ENCODE measurements around the gene NAAA.
"Not testable (repeated sequence)": the region's sequence is repeated elsewhere in the genome, so short reads cannot be mapped to it uniquely, and the experiment has no call there.

Gene NAAA

DNA sequence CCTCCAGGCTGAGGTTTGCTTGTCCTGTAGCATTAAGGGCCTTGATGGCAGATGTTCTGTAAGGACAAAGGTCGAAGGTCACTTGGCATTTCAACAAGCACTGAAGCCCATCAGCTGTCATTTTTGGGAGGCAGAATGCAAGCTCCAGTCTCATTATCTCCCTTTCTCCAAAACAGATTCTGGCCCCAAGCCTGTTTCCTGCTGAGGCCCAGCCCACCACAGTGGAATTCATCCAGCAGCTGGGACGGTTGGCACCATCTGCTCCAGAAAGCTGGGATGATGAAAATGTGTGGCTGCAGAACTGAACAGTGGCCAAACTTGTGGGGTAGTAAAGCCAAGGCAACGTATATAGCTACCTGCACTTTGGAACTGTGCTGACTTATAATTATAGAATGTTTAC lies 20.9 kb downstream of the NAAA start:
- no peak for DNase-seq (ENCODE audit: low read depth, low spot score)

DNA sequence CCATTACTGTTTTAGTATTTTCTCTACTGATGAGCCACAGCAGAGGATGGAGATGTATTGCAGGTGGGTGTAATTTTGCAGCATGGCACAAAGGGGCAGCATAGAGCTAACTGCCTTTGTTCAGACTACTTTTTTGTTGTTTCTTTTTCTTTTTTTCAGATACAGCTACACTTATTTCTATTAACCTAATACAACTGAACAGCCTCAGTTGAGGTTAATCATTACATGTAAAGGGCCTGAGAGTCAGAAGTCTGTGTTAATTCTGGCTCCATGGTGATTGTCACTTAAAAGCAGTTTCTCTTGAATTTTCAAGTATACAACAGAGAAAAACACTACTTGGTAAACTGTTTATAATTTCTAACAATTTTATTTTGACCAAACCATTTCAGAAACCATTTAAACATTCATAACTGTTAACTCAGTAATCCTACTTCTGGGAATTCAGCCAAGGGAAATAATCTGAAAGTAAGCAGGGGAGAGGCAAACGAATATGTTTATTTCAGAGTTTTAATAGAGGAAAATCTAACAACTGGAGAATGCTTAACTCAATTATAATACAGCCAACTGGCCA lies 24.6 kb downstream of the NAAA start:
- no peak for DNase-seq (ENCODE audit: low read depth, low spot score)

DNA sequence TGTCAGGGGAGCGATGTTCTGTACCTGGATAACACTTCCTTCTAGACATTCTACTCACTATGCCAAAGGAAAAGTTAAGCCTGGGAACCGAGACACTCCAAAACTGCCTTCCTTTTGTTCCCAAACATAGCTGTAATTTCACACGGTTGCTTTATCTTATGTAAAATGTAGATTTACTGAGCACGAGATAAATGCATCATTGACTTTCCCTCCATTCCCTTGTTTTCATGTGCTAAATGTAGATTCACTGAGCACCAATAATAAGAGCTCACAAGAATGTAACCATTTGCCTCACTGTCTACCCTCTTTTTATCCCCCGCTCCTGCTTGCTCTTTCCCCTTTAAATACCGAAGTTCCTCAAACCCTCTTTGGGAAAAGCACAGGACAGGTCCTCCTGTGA lies 27.8 kb downstream of the NAAA start:
- DNase-seq (ENCODE audit: low read depth, low spot score) = no peak

DNA sequence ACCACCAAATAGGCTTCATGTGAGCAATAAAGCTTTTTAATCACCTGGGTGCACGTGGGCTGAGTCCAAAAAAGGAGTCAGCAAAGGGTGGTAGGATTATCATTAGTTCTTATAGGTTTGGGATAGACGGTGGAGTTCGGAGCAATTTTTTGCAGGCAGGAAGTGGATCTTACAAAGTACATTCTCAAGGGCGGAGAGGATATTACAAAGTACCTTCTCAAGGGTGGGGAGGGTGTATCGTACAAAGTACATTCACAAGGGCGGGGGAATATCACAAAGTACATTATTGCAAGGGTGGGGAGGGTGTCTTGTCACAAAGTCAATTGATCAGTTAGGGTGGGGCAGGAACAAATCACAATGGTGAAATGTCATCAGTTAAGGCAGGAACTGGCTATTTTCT lies 30.0 kb downstream of the NAAA start:
- not testable (repeated sequence) for DNase-seq (ENCODE audit: low read depth, low spot score)

DNA sequence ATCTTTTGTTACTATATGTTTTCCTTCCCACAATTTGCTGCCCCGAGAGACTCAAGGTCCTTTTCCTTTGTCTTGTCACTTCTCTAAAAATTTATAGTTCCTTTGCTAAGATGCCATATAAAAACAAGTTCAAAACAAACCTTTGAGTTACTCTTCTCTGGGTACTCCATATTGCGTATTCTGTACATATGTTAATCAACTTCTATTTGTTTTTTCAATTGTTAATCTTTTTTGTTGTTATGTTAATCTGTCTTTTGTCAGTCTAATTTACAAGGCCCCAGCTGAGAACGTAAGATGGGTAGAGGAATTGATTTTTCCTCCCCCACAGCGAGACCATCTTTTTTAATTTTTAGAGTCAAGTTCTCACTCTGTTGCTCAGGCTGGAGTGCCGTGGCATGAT lies 31.4 kb downstream of the NAAA start:
- DNase-seq (ENCODE audit: low read depth, low spot score) = no peak

DNA sequence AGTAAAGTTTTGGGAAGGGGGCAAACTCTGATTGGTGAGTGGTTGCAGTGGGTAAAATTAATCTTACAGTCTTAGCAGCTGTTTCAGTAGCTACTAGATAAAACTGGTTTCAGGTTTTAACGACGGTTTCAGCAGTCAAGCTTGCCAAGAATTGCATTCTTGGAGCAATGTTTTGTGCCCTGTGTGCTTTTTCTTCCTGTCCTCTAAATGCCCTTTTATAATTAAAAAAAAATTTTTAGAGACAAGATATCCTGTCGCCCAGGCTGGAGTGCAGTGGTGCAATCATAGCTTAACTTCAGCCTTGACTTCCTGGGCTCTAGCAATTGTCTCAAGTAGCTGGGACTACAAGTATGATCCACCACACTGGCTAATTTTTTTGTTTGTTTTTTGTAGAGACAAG lies 32.3 kb downstream of the NAAA start:
- no peak for DNase-seq (ENCODE audit: low read depth, low spot score)

DNA sequence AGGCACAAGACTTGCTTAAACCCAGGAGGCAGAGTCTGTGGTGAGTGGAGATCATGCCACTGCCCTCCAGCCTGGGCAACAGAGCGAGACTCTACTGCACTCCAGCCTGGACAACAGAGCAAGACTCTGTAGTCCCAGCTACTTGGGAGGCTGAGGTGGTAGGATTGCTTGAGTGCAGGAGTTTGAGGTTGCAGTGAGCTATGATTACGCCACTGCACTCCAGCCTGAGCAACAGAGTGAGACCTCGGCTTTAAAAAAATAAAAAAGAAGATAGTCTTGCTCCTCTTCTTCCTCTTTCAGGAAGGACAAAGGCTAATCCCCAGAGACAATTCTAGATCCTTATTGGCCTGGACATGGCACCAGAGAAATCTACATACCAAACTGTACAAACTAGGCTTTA lies 32.8 kb downstream of the NAAA start:
- no peak for DNase-seq (ENCODE audit: low read depth, low spot score)

DNA sequence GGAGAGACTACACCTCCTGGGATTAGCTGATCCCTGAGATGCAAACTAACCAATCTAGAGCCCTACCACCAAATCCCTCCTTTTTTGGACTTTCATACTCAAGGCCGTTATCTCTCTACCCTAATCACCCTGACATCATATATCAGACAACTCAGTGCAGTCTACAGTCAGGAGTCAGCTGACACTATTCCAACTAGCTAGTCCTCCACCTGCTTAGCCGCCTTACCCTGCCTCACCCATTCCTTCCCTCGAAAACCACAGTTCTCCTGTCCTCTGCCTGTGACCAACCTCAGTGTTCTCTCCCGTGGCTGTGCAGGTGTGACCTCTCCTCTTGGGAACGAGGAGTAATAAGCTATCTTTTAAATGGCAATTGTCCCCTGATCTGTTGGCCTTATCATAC lies 36.7 kb downstream of the NAAA start:
- no peak for DNase-seq (ENCODE audit: low read depth, low spot score)

DNA sequence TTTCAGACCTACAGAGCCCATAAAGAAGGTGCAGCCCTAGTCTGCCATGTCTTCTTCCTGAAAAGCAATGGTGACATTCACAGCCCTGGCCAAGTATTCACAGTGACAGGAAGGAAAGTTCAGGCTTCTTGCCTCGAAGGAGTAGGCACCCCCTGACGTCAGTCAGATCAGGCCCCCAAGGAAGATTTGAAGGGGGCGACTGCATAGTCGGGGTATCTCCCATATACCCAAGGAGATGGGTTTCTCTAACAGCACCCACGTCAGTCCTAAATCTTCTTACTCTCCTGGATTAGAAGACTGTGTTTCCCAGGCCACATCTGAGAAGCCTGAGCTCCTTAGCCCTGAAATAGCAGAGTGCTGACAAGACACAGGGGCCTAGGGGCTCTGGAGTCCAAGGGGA lies 38.5 kb downstream of the NAAA start, which contains the start of gene PPEF2:
Gene PPEF2 (minus strand): TSS at position 101 of the 400 bp plus-strand sequence. CDS start 6,127 bp downstream, outside the sequence.
- DNase-seq (ENCODE audit: low read depth, low spot score) = no peak

DNA sequence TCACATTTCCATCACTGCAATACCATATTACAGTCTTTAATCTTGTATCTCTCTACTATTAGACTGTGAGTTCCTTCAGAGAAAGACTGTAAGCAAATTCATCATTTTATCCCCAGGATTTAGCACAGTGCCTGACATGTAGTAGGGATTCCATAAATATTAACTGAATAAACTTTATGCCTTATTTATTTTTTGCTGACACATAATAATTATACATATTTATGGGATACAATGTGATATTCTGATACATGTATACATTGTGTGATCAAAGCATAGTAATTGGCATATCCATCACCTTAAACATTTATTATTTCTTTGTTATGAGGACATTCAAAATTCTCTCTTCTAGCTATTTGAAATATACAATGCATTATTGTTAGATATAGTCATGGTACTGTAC lies 42.3 kb downstream of the NAAA start:
- DNase-seq (ENCODE audit: low read depth, low spot score) = no peak

DNA sequence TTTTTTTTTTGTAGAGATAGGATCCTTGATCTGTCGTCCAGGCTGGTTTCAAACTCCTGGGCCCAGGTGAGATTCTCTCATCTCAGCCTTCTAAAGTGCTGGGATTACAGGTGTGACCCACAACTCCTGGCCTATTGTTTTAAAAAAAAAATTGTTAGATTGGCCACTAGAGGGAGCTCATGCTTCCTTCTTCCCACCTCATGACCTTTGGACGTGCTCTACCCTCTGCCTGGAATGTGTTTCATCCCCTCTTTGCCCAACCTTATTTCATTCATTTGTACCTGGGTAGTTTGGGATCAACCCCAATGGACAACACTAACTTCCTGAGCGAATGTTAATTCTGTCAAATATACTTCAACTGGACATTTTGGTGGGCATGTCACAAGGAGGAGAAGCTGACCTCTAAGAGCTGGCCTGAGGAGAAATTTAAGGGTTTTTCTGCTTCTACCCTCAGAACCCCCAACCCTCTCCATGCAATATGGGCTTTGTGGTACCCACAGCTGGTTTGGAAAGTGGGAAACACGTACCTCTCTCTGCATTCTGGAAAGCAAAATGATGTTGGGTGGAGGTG lies 45.0 kb downstream of the NAAA start:
- no peak for DNase-seq (ENCODE audit: low read depth, low spot score)

DNA sequence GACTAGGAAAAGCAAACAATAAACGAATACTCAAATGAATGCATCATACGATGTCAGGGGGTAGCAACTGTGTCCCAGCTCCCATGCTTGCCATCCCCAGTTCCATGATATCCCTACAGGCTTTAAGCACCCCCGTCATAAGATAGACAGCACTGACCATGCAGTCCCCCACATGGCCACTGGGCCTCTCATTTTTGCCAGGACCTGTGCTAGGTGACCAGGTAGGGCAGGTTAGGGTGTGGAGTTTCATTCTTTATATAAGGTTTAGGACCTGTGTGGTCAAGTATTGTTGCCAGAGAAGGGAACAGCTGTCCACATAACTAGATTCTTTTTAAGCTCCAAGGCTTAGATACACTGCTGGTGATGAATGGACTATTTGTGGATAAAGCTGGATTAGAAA lies 48.3 kb downstream of the NAAA start:
- no peak for DNase-seq (ENCODE audit: low read depth, low spot score)

DNA sequence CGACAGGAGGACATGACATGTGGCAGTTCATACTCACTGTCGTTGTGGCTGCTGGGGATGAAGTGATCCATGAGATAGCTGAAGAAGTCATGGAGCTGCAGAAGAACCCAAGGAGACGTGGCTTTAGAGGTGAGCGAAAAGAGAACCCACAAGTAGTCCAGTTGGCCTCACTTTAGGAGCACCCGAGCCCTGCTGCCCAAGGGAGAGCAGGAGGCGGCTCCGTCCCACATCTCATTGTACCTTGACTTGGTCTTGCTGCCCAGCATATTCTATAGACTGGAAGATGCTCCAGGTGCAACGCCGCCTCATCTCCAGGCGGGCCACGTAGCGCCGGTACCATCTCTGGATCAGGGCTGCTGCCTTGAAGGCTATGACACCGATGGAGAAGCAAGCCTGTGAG lies 49.2 kb downstream of the NAAA start:
- no peak for DNase-seq (ENCODE audit: low read depth, low spot score)

DNA sequence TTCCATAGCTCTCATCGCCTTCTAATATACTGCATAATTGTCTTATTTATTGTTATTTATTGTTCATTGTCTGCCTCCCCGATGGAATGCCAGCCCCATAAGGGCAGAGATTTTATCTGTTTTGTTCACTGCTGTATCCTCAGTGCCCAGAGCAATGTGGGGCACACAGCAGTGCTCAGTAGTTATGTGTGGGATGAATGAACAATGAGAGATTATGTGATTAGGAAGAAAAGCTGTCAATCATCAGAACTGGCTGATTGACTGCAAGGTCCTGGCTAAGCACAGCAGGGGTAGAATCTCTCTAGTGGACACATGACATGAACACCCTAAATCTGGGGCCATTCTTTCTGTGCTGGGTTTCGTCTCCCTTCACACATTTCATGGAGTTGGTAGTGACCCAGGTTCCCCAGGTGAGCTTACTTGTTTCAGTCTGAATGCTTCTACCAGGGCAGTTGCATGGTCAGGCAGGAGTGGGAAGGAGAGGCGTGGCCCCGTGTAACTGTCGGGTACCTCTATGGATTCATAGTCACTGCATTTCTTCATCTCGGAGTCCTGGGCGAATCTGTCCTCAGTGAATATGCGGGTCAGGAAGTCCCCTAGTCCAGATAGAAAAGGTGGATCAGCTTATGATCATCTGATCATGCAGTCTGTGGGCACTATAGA lies 51.1 kb downstream of the NAAA start:
- no peak for DNase-seq (ENCODE audit: low read depth, low spot score)

DNA sequence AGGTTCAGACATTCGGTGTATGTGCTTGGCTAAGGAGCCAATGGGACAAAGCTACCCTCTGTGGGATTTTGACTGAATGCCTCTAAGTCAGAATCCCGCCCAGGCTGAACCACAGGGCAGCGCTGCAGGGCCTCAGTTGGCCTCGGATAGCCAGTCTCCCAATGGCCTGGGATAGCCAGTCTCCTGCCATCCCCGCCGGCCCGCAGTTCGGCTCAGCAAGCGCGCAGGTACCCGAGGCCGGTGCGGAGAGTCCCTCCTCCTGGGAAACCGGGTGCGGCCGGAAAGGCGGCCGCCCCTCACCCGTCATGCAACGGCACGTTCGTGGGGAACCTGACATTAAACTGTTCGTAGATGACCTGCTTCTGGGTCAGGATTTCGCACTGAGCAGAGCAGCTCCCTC lies 54.7 kb downstream of the NAAA start:
- no peak for DNase-seq (ENCODE audit: low read depth, low spot score)

DNA sequence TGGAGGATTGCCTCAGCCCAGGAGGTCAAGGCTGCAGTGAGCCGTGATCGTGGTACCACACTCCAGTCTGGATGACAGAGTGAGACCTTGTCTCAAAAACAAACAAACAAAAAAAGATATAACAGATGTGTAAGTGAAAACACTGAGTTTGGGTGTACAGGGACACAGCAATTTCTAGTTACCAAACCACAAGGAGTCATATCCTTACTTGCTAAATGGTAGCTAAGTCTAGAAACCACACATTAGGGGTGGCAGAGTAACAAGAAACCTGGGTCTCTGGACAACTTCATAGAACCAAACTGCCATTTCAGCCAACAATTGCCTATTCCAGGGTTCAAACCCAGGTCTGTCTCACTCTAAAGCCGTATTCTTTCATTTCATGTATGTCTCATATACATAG lies 59.3 kb downstream of the NAAA start:
- no peak for DNase-seq (ENCODE audit: low read depth, low spot score)

DNA sequence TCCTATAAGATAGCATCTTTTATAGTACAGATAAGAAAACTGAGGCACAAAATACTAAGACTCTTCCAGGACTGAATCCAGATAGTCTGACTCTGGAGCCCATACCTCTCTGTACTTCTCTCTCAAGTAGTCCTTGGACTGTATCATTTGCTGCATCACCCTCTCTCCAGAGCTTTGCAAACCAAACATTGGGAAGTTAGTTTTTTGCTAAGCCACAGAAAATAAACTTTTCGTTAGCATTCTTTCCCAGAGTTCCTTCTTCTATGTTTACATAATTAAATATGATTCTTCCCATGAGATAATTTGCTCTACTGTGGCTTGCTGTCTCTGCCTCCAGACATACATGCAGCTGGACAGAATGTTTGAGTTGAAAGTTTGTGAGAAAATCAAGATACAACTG lies 60.5 kb downstream of the NAAA start:
- no peak for DNase-seq (ENCODE audit: low read depth, low spot score)

DNA sequence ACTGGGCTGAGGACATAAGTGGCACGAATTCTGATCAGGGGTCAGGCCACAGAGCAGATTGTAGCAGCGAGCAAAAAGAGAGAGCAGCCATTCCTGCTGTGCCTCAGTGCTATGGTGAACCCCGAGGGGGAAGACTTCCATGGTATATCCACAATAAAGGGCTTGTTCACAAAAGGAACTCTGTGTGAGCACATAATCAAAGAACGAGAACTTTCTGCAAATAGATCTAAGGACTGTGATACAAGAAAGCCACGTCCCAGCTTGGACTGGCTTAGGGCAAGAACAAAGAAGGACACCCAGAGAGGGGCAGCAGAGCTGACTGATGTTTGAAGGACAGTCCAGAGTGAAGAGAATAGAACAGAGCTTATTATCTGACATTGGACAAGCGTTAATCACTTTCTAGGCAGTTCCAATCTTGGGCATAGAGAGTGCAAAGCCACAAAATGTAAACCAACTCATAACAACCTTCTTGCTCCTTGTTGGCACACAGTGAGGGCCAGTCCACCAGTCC lies 62.5 kb downstream of the NAAA start:
- no peak for DNase-seq (ENCODE audit: low read depth, low spot score)

DNA sequence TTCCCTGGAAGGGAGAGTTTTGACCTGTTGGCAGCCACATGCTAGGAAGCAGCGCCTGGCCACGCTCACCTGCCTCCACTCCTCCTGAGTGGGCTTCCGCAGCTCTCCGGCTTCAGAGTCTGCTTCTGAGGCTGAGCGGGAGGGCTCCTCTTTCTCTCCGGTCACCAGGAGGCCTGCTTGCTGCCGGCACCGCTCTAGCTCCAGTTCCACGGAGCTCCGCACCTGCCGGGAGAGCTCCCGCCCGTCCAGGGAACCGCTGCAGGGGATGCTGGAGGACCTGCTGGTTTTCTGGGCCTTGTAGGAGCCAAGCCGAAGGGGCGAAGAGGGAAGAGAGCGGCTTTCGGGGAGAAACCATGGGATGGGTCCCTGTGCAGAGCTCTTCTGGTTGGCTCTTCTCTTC lies 64.6 kb downstream of the NAAA start:
- DNase-seq (ENCODE audit: low read depth, low spot score) = no peak

DNA sequence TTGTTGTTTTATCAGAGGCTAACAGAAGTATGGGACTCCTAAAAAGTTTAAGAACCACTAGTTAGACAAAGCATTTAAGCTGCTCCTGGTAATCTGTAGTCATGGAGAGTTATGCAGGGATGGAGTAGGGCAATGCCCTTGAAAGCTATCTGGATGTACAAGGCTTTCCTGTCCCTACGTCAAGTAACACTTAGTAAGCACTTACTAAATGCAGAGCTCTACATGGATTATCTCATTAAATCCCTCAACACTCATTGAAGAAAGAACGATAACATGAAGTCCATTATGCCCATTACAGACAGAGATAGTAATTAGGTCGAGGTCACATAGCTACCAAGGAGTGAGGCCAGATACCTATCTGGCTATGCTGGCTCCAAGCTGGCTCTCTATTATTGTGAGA lies 71.7 kb downstream of the NAAA start:
- no peak for DNase-seq (ENCODE audit: low read depth, low spot score)

DNA sequence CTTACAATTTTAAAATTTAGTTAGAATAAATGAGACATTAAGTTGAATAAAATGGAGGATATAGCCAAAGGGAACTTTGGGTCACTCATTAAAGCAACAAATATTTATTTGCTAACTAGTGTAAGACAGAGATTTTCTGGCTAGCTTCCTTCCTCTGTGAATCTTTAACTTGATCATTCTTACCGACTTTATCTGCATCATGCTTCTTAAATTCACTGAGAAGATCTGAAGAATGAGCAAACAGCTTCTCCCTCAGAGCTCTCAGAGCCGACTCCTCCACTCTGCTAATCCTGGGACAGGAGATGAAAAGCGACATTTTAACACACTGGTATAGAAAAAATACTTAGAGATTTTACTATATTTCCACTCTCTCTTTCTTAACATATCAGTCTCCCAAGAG lies 73.7 kb downstream of the NAAA start:
- DNase-seq (ENCODE audit: low read depth, low spot score) = no peak

Data from iPS DF 19.7 (cell line).